ENCODE data around the gene DENND1C. TPM values are rescaled to one million over a fixed set of nuclear protein-coding genes. Genes with fewer than 3 reads are reported as not detected.

Gene DENND1C
- total and polyA plus RNA-seq, 9 of the 15 experiments (the other 6 are each of a cell fraction or from before 2014, with no cell fraction given) = 0.03 to 1.2 (median 0.32) TPM; not detected in 1

DNA sequence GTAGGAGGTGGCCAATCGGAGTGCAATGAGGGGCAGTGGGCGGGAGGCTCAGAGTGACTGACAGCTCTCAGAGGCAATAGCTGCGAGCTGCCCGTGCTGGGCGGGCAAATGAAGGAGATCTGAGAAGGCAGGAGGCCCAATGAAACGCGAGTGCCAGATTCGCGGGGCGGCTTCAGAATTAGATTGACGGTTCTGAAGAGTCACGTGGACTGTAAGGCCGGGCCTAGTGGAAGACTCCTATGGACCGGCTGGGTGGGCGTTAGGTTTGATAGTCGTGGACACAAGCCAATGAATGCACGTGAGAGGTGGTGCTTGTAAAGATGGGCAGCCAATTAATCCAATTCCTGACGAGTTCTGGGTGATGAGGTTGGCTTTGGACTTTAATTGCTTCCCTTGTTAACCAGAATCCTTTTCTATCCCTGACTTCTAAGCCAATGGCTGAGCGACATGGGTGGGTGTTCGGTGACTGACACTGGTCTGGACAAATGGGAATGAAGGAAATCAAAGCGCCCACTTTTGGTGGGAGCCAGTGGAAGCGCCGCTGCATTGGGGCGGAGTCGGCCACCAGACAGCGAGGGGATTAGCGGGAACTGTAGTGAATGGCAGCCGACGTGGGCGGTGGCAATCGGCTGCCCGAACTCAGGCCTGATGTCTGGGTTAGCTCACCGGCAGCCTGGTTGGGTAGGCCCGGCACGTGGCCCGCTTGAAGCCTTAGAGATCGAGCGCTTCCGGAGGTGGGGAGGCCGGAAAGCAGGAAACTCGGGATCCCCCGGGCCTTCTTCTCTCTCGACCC, 56.5 kb downstream of the DENND1C start (continued):
- TF ChIP-seq, protein P1, sequence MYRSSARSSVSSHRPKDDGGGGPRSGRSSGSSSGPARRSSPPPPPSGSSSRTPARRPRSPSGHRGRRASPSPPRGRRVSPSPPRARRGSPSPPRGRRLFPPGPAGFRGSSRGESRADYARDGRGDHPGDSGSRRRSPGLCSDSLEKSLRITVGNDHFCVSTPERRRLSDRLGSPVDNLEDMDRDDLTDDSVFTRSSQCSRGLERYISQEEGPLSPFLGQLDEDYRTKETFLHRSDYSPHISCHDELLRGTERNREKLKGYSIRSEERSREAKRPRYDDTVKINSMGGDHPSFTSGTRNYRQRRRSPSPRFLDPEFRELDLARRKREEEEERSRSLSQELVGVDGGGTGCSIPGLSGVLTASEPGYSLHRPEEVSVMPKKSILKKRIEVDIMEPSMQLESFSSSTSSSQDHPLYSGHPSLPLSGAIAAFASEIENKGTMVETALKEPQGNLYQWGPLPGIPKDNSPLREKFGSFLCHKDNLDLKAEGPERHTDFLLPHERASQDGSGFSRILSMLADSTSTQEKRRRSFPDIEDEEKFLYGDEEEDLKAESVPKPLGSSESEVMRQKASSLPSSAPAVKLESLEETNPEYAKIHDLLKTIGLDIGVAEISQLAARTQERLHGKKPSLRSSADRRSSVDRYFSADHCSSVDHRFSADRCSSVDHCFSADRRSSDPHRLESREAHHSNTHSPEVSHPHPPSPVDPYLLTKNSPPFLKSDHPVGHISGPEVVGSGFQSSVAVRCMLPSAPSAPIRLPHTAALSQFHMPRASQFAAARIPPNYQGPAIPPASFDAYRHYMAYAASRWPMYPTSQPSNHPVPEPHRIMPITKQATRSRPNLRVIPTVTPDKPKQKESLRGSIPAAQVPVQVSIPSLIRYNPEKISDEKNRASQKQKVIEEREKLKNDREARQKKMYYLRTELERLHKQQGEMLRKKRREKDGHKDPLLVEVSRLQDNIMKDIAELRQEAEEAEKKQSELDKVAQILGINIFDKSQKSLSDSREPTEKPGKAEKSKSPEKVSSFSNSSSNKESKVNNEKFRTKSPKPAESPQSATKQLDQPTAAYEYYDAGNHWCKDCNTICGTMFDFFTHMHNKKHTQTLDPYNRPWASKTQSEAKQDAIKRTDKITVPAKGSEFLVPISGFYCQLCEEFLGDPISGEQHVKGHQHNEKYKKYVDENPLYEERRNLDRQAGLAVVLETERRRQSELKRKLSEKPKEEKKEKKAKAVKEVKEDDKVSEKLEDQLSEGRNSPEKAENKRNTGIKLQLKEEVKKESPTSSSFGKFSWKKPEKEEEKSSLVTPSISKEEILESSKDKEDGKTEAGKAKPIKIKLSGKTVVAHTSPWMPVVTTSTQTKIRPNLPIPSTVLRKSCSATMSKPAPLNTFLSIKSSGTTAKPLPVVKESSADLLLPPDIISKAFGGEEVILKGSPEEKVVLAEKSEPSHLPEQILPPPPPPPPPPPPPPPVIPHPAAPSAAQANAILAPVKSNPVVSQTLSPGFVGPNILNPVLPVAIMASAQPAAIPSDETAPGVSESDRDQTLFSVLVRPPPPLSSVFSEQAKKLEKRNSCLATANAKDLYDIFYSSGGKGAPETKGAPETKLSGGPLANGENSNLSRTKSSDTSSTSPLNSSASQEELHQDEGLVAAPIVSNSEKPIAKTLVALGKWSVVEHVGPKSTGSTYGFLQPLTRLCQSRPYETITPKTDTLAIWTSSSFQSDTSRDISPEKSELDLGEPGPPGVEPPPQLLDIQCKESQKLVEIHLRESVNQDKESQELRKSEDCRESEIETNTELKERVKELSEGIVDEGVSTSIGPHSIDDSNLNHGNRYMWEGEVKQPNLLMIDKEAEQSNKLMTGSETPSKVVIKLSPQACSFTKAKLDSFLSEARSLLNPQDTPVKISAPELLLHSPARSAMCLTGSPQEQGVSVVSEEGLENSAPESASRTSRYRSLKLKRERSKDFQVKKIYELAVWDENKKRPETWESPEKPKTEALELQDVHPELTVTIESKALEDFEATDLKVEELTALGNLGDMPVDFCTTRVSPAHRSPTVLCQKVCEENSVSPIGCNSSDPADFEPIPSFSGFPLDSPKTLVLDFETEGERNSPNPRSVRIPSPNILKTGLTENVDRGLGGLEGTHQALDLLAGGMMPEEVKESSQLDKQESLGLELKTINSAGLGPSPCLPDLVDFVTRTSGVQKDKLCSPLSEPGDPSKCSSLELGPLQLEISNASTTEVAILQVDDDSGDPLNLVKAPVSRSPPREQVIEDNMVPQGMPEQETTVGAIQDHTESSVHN (IDR thresholded peaks at IDR 0.05; ENCODE audit: borderline replicate concordance in 1 of 2, low read depth in 1 of 2) = no peak
- TF ChIP-seq ELF2 (CRISPR knock-in tag; IDR thresholded peaks at IDR 0.05) = no peak
- TF ChIP-seq MCM7 (IDR thresholded peaks at IDR 0.05) = no peak
- TF ChIP-seq ZNF239 (CRISPR knock-in tag; IDR thresholded peaks at IDR 0.05) = 0 out of 2 replicates have a peak, but pooled peaks have one; percentile 17
- TF ChIP-seq, protein P2, sequence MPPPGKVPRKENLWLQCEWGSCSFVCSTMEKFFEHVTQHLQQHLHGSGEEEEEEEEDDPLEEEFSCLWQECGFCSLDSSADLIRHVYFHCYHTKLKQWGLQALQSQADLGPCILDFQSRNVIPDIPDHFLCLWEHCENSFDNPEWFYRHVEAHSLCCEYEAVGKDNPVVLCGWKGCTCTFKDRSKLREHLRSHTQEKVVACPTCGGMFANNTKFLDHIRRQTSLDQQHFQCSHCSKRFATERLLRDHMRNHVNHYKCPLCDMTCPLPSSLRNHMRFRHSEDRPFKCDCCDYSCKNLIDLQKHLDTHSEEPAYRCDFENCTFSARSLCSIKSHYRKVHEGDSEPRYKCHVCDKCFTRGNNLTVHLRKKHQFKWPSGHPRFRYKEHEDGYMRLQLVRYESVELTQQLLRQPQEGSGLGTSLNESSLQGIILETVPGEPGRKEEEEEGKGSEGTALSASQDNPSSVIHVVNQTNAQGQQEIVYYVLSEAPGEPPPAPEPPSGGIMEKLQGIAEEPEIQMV (tag; conservative IDR thresholded peaks at IDR 0.05; ENCODE audit: low read depth) = peak; percentile 78
- TF ChIP-seq ZNF165 (CRISPR knock-in tag; IDR thresholded peaks at IDR 0.05; ENCODE audit: borderline replicate concordance) = no peak
- TF ChIP-seq POLR2AphosphoS2 (IDR thresholded peaks at IDR 0.05; ENCODE audit: low read length) = no peak
- TF ChIP-seq CHD4 (IDR thresholded peaks at IDR 0.05; ENCODE audit: insufficient read depth, insufficient replicate concordance, low read depth, low read length, poor library complexity, severe bottlenecking) = no peak
- TF ChIP-seq RBM17 (IDR thresholded peaks at IDR 0.05; ENCODE audit: borderline replicate concordance, low read depth, low read length) = no peak
- no peak for TF ChIP-seq TCF7L2 (IDR thresholded peaks at IDR 0.05; ENCODE audit: low read depth, low read length)
- no peak for TF ChIP-seq SIN3B (IDR thresholded peaks at IDR 0.05; ENCODE audit: low read depth)
- TF ChIP-seq SP1 (CRISPR knock-in tag; IDR thresholded peaks at IDR 0.05) = peak; percentile 96
- TF ChIP-seq, protein P3, sequence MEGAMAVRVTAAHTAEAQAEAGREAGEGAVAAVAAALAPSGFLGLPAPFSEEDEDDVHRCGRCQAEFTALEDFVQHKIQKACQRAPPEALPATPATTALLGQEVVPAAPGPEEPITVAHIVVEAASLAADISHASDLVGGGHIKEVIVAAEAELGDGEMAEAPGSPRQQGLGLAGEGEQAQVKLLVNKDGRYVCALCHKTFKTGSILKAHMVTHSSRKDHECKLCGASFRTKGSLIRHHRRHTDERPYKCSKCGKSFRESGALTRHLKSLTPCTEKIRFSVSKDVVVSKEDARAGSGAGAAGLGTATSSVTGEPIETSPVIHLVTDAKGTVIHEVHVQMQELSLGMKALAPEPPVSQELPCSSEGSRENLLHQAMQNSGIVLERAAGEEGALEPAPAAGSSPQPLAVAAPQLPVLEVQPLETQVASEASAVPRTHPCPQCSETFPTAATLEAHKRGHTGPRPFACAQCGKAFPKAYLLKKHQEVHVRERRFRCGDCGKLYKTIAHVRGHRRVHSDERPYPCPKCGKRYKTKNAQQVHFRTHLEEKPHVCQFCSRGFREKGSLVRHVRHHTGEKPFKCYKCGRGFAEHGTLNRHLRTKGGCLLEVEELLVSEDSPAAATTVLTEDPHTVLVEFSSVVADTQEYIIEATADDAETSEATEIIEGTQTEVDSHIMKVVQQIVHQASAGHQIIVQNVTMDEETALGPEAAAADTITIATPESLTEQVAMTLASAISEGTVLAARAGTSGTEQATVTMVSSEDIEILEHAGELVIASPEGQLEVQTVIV (CRISPR knock-in tag; IDR thresholded peaks at IDR 0.05; ENCODE audit: borderline replicate concordance) = no peak
- TF ChIP-seq NCOA1 (IDR thresholded peaks at IDR 0.05; ENCODE audit: low read depth) = no peak
- TF ChIP-seq ZNF583 (CRISPR knock-in tag; IDR thresholded peaks at IDR 0.05) = peak; percentile 92
- no peak for TF ChIP-seq SETDB1 (IDR thresholded peaks at IDR 0.05; ENCODE audit: low read length)

All from K562 (cell line).